Measurements from ENCODE around the gene CCHCR1. TPM values are rescaled to one million over a fixed set of nuclear protein-coding genes. Genes with fewer than 3 reads are reported as not detected.

CCHCR1 gene
- polyA plus RNA-seq, 1 donor from 2014 or later: 19.7 TPM

- H3K4me2 ChIP-seq (ENCODE audit: low read length): no peak overlapping the region
These were observed 32.4 kb downstream of the CCHCR1 start for GRCh38 chr6:31125162-31125561.

GRCh38 chr6:31122791-31123706 lies 34.6 kb downstream of the CCHCR1 start:
- Histone ChIP-seq H3K9ac (ENCODE audit: low read length) (no peak overlapping the region), H2AFZ (ENCODE audit: low read depth, low read length) (no peak overlapping the region), H3F3A (ENCODE audit: insufficient read depth, low read length, poor library complexity, severe bottlenecking) (no peaks in the 10 kb centered on the region), H3K9me2 (ENCODE audit: insufficient read depth, low read length) (no peaks in the 10 kb centered on the region), H3K4me3 (ENCODE audit: low read length) (no peak overlapping the region), H3K36me3 (ENCODE audit: insufficient read depth, low read length) (no peaks in the 10 kb centered on the region), H3K4me2 (ENCODE audit: low read length) (no peak overlapping the region), H3K27me3 (ENCODE audit: insufficient read depth, low read depth, low read length) (no peaks in the 10 kb centered on the region), H3K27ac (ENCODE audit: low read length) (no peak overlapping the region), H4K20me1 (ENCODE audit: insufficient read depth) (no peaks in the 10 kb centered on the region), H3K79me2 (replicated peaks; ENCODE audit: insufficient read depth, low read length) (no peaks in the 10 kb centered on the region), H3K9me3 (ENCODE audit: low read length) (no peaks in the 10 kb centered on the region)
- no peak for TF ChIP-seq SMC3 (conservative IDR thresholded peaks at IDR 0.05; ENCODE audit: poor library complexity)
- TF ChIP-seq MXI1 (conservative IDR thresholded peaks at IDR 0.05; ENCODE audit: poor library complexity, severe bottlenecking): no peak
- TF ChIP-seq RAD21 (conservative IDR thresholded peaks at IDR 0.05): no peak
- no peak for TF ChIP-seq POLR2AphosphoS5 (IDR thresholded peaks at IDR 0.05)
- TF ChIP-seq TAF1 (IDR thresholded peaks at IDR 0.05; ENCODE audit: low read depth): no peak
- TF ChIP-seq EP300 (conservative IDR thresholded peaks at IDR 0.05; ENCODE audit: poor library complexity, severe bottlenecking): no peak
- TF ChIP-seq, protein P1, sequence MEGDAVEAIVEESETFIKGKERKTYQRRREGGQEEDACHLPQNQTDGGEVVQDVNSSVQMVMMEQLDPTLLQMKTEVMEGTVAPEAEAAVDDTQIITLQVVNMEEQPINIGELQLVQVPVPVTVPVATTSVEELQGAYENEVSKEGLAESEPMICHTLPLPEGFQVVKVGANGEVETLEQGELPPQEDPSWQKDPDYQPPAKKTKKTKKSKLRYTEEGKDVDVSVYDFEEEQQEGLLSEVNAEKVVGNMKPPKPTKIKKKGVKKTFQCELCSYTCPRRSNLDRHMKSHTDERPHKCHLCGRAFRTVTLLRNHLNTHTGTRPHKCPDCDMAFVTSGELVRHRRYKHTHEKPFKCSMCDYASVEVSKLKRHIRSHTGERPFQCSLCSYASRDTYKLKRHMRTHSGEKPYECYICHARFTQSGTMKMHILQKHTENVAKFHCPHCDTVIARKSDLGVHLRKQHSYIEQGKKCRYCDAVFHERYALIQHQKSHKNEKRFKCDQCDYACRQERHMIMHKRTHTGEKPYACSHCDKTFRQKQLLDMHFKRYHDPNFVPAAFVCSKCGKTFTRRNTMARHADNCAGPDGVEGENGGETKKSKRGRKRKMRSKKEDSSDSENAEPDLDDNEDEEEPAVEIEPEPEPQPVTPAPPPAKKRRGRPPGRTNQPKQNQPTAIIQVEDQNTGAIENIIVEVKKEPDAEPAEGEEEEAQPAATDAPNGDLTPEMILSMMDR (IDR thresholded peaks at IDR 0.05; ENCODE audit: poor library complexity, severe bottlenecking): no peak
- TF ChIP-seq, protein P2, sequence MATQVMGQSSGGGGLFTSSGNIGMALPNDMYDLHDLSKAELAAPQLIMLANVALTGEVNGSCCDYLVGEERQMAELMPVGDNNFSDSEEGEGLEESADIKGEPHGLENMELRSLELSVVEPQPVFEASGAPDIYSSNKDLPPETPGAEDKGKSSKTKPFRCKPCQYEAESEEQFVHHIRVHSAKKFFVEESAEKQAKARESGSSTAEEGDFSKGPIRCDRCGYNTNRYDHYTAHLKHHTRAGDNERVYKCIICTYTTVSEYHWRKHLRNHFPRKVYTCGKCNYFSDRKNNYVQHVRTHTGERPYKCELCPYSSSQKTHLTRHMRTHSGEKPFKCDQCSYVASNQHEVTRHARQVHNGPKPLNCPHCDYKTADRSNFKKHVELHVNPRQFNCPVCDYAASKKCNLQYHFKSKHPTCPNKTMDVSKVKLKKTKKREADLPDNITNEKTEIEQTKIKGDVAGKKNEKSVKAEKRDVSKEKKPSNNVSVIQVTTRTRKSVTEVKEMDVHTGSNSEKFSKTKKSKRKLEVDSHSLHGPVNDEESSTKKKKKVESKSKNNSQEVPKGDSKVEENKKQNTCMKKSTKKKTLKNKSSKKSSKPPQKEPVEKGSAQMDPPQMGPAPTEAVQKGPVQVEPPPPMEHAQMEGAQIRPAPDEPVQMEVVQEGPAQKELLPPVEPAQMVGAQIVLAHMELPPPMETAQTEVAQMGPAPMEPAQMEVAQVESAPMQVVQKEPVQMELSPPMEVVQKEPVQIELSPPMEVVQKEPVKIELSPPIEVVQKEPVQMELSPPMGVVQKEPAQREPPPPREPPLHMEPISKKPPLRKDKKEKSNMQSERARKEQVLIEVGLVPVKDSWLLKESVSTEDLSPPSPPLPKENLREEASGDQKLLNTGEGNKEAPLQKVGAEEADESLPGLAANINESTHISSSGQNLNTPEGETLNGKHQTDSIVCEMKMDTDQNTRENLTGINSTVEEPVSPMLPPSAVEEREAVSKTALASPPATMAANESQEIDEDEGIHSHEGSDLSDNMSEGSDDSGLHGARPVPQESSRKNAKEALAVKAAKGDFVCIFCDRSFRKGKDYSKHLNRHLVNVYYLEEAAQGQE (IDR thresholded peaks at IDR 0.05; ENCODE audit: borderline replicate concordance): no peak
- no peak for TF ChIP-seq EZH2 (IDR thresholded peaks at IDR 0.05; ENCODE audit: borderline replicate concordance, insufficient read depth, low read length, poor library complexity, severe bottlenecking)

More at GRCh38 chr6:31125162-31125561, 32.4 kb downstream of the CCHCR1 start:
- Histone ChIP-seq H3K27me3 (ENCODE audit: insufficient read depth, low read depth, low read length) (no peaks in the 10 kb centered on the region), H3K9me2 (ENCODE audit: insufficient read depth, low read length) (no peaks in the 10 kb centered on the region), H3K9me3 (ENCODE audit: low read length) (no peaks in the 10 kb centered on the region), H3K4me3 (ENCODE audit: low read length) (no peak overlapping the region), H3K36me3 (ENCODE audit: insufficient read depth, low read length) (no peaks in the 10 kb centered on the region), H3K27ac (ENCODE audit: low read length) (no peak overlapping the region), H3K79me2 (replicated peaks; ENCODE audit: insufficient read depth, low read length) (no peaks in the 10 kb centered on the region), H2AFZ (ENCODE audit: low read depth, low read length) (no peak overlapping the region), H3F3A (ENCODE audit: insufficient read depth, low read length, poor library complexity, severe bottlenecking) (no peaks in the 10 kb centered on the region), H3K9ac (ENCODE audit: low read length) (no peak overlapping the region), H4K20me1 (ENCODE audit: insufficient read depth) (no peaks in the 10 kb centered on the region)
- TF ChIP-seq, protein P1 (IDR thresholded peaks at IDR 0.05; ENCODE audit: poor library complexity, severe bottlenecking): no peak
- no peak for TF ChIP-seq TAF1 (IDR thresholded peaks at IDR 0.05; ENCODE audit: low read depth)
- no peak for TF ChIP-seq RAD21 (conservative IDR thresholded peaks at IDR 0.05)
- no peak for TF ChIP-seq SMC3 (conservative IDR thresholded peaks at IDR 0.05; ENCODE audit: poor library complexity)
